HepG2 (cell line): Measurements from ENCODE around the gene TMEFF1. TPM values are rescaled to one million over a fixed set of nuclear protein-coding genes. Genes with fewer than 3 reads are reported as not detected.

Experiments used
- ATAC-seq: fragments of 200-7000 bp; cut with Tn5 transposase; 3 replicates; pipeline ENCODE4 v1.9.1; 2020; ENCODE audit warnings: mild to moderate bottlenecking, moderate library complexity
- BruUV-seq: library from RNA; stranded (reverse); fragments of 400-500 nt; replicated peaks from 2 replicates; lab custom pipeline; 2021; lab: Mats Ljungman, UMichigan
- CTCF ChIA-PET: fragments of 300-600 bp; formaldehyde crosslinking; extraction: SDS; loops from one replicate; lab custom pipeline; 2021; ENCODE audit warnings: low total read pairs, inconsistent platforms, low intra/inter-chr PET ratio; lab: Yijun Ruan, JAX
- POLR2A ChIA-PET: fragments of 350-600 bp; sonication (Branson Sonifier 250); formaldehyde crosslinking; loops from one replicate; lab custom pipeline; 2020; ENCODE audit warnings: antibody characterized with exemption, inconsistent platforms; lab: Yijun Ruan, JAX
- DNase-seq: peaks from one replicate; pipeline ENCODE4 v3.0.0-alpha.2; 2015; ENCODE audit warnings: low spot score
- FAIRE-seq: peaks from 3 replicates; lab custom pipeline; 2011; peaks lifted over from hg19 to GRCh38; lab: Jason Lieb, UNC
- H2AFZ ChIP-seq: one replicate; pipeline ENCODE4 v1.6.1; 2011; ENCODE audit warnings: low read length, inconsistent platforms
- H3K27ac ChIP-seq: fragments of 300-600 bp; 3 replicates; pipeline ENCODE4 v1.8.0; 2011; ENCODE audit warnings: mixed run types, mild to moderate bottlenecking, mixed read lengths, low read length, inconsistent platforms; ENCODE audit not compliant: insufficient read depth; ENCODE audit errors: extremely low read length
- H3K27me3 ChIP-seq, 2 experiments: fragments of 200-600 bp in 1 of 2; 2 replicates in 1 of 2; 3 replicates in 1 of 2; pipeline versions ENCODE4 v1.6.0 to v1.8.0; 2011; ENCODE audit warnings: low read length in 2 of 2, mild to moderate bottlenecking in 2 of 2, moderate library complexity in 2 of 2, inconsistent platforms in 1 of 2; ENCODE audit not compliant: insufficient read depth in 2 of 2, control insufficient read depth in 1 of 2
- H3K36me3 ChIP-seq, 2 experiments: fragments of 200-600 bp in 1 of 2; replicated peaks in 1 of 2; 2 replicates in 1 of 2; 3 replicates in 1 of 2; pipeline versions ENCODE4 v1.5.1 to v1.8.0; 2011; ENCODE audit warnings: low read length in 2 of 2, inconsistent platforms in 1 of 2; ENCODE audit not compliant: insufficient read depth in 2 of 2, control insufficient read depth in 1 of 2
- H3K4me1 ChIP-seq: 2 replicates; pipeline ENCODE4 v1.5.1; 2012; ENCODE audit warnings: low read length, inconsistent platforms; ENCODE audit not compliant: insufficient read depth
- H3K4me2 ChIP-seq: 2 replicates; pipeline ENCODE4 v1.6.0; 2011; ENCODE audit warnings: low read depth, low read length, inconsistent platforms
- H3K4me3 ChIP-seq, 3 experiments: fragments of 200-600 bp in 1 of 3; sonication (generic), shearing (Covaris generic) in 1 of 3; replicated peaks in 1 of 3; 2 replicates each; pipeline ENCODE4 v1.5.1; 2011 to 2016; ENCODE audit warnings: low read length in 3 of 3, inconsistent platforms in 2 of 3, low read depth in 2 of 3, mild to moderate bottlenecking in 2 of 3, control low read depth in 1 of 3, mixed read lengths in 1 of 3; ENCODE audit not compliant: insufficient read depth in 1 of 3
- H3K79me2 ChIP-seq: one replicate; pipeline ENCODE4 v1.6.1; 2011; ENCODE audit warnings: low read length, inconsistent platforms; ENCODE audit not compliant: insufficient read depth
- H3K9ac ChIP-seq: 2 replicates; pipeline ENCODE4 v1.6.0; 2011; ENCODE audit warnings: mild to moderate bottlenecking, low read depth, low read length, inconsistent platforms; ENCODE audit not compliant: insufficient read depth
- H3K9me3 ChIP-seq: 2 replicates; pipeline ENCODE4 v1.5.1; 2012; ENCODE audit warnings: mild to moderate bottlenecking, low read length
- H4K20me1 ChIP-seq: 2 replicates; pipeline ENCODE4 v1.6.0; 2011; ENCODE audit warnings: inconsistent platforms, mild to moderate bottlenecking, low read length, moderate library complexity; ENCODE audit not compliant: insufficient read depth
- ASH2L ChIP-seq: fragments of 300-600, 200-600 bp; sonication (generic); IDR thresholded peaks from 2 replicates; pipeline ENCODE4 v1.7.0; 2017; ENCODE audit warnings: low read depth, mild to moderate bottlenecking, moderate library complexity, mixed read lengths, low read length; ENCODE audit not compliant: insufficient read length
- CCDC6 ChIP-seq: sonication (generic); formaldehyde crosslinking; IDR thresholded peaks from 2 replicates; pipeline ENCODE4 v1.8.1; 2022; ENCODE audit warnings: mild to moderate bottlenecking, missing genetic modification reagents, moderate library complexity
- CENPBD1 ChIP-seq: sonication (generic); formaldehyde crosslinking; IDR thresholded peaks from 2 replicates; pipeline ENCODE4 v1.8.0; 2022; ENCODE audit warnings: missing genetic modification reagents, low read depth, mild to moderate bottlenecking, borderline replicate concordance
- DPF2 ChIP-seq: sonication (generic); formaldehyde crosslinking; IDR thresholded peaks from 2 replicates; pipeline ENCODE4 v1.4.0; 2020; ENCODE audit warnings: mild to moderate bottlenecking, low read depth, missing genetic modification reagents, borderline replicate concordance
- HMG20B ChIP-seq: conservative IDR thresholded peaks from 2 replicates; pipeline ENCODE4 v1.6.1; 2016; ENCODE audit warnings: missing genetic modification reagents, missing compliant biosample characterization
- JUND ChIP-seq: sonication (generic); formaldehyde crosslinking; IDR thresholded peaks from 2 replicates; pipeline ENCODE4 v1.8.0; 2022; ENCODE audit warnings: mild to moderate bottlenecking, missing genetic modification reagents
- KDM1A ChIP-seq: IDR thresholded peaks from 2 replicates; pipeline ENCODE4 v1.6.1; 2016; ENCODE audit warnings: missing compliant biosample characterization
- MAFG ChIP-seq: sonication (generic); formaldehyde crosslinking; IDR thresholded peaks from 2 replicates; pipeline ENCODE4 v1.5.1; 2020; ENCODE audit warnings: mild to moderate bottlenecking, missing genetic modification reagents
- NR3C1 ChIP-seq: sonication (generic); formaldehyde crosslinking; IDR thresholded peaks from 2 replicates; pipeline ENCODE4 v1.4.0; 2020; ENCODE audit warnings: missing genetic modification reagents
- PTBP1 ChIP-seq: fragments of 200-400 bp; formaldehyde crosslinking; IDR thresholded peaks from 2 replicates; pipeline ENCODE4 v1.6.1; 2018; ENCODE audit warnings: low read length, low read depth; ENCODE audit not compliant: poor library complexity, severe bottlenecking
- STAT6 ChIP-seq: sonication (generic); formaldehyde crosslinking; IDR thresholded peaks from 2 replicates; pipeline ENCODE4 v1.4.0; 2020; ENCODE audit warnings: missing genetic modification reagents, mild to moderate bottlenecking, borderline replicate concordance
- SUZ12 ChIP-seq: fragments of 150-350 bp; IDR thresholded peaks from 2 replicates; pipeline ENCODE4 v1.6.1; 2014; ENCODE audit warnings: low read depth, low read length
- YEATS4 ChIP-seq: sonication (generic); formaldehyde crosslinking; IDR thresholded peaks from 2 replicates; pipeline ENCODE4 v1.4.0; 2020; ENCODE audit warnings: missing genetic modification reagents, borderline replicate concordance
- ZBTB8A ChIP-seq: sonication (generic); formaldehyde crosslinking; IDR thresholded peaks from 2 replicates; pipeline ENCODE4 v1.4.0; 2020; ENCODE audit warnings: mild to moderate bottlenecking, low read depth, missing genetic modification reagents, borderline replicate concordance
- ZNF235 ChIP-seq: sonication (generic); formaldehyde crosslinking; IDR thresholded peaks from 2 replicates; pipeline ENCODE4 v1.8.1; 2023; ENCODE audit warnings: mild to moderate bottlenecking, missing genetic modification reagents, borderline replicate concordance
- ZNF350 ChIP-seq: sonication (generic); formaldehyde crosslinking; IDR thresholded peaks from 2 replicates; pipeline ENCODE4 v1.4.0; 2020; ENCODE audit warnings: mild to moderate bottlenecking, low read depth, missing genetic modification reagents, borderline replicate concordance
- ZNF484 ChIP-seq: sonication (generic); formaldehyde crosslinking; IDR thresholded peaks from 2 replicates; pipeline ENCODE4 v1.5.1; 2020; ENCODE audit warnings: mild to moderate bottlenecking, low read depth, missing genetic modification reagents, borderline replicate concordance
- WGBS: methylation state at CpG from one replicate; pipeline ENCODE4 v1.1.6; 2017; ENCODE audit warnings: low lambda C conversion rate; 5-methylcytosine and 5-hydroxymethylcytosine counted together
- in situ Hi-C: cut with HindIII; loops from 2 replicates; pipeline ENCODE4 v1.10.0; 2017; ENCODE audit warnings: low pct_unique_long_range_greater_than_20kb; ENCODE audit not compliant: extremely low pct_ligation_motif_present
- intact Hi-C: fragments of 100-400 bp; cut with micrococcal nuclease; formaldehyde crosslinking; loops from one replicate; pipeline ENCODE4 v1.10.0; 2022; ENCODE audit not compliant: unreplicated experiment
- polyA plus RNA-seq, 8 experiments: library from polyadenylated mRNA; depleted of rRNA in 3 of 8; stranded (reverse) in 7 of 8; unstranded in 1 of 8; fragments of >200 nt; fragmentation: Illumina TruSeq in 4 of 8; extraction: Trizol in 4 of 8; gene quantifications; 2 replicates each; pipeline versions ENCODE4 v1.2.1 to v1.2.3, GENCODE V29; 2011 to 2016; ENCODE audit warnings: low read depth in 4 of 8, missing spikeins in 1 of 8, mixed read lengths in 1 of 8; ENCODE audit not compliant: insufficient read depth in 1 of 8
- total RNA-seq, 5 experiments: library from RNA; depleted of rRNA; stranded (reverse); fragments of >200 nt; fragmentation: Illumina TruSeq; extraction: Trizol; gene quantifications; 2 replicates each; pipeline ENCODE4 v1.2.3, GENCODE V29; 2016; ENCODE audit warnings: low read depth in 1 of 5

The TMEFF1 gene
- total and polyA plus RNA-seq, 2 of the 13 experiments (the other 11 are each of a cell fraction or from before 2014, with no cell fraction given), result 0.87 to 1.9 TPM

GRCh38 chr9:100432736-100433135, 40.2 kb upstream of the TMEFF1 start:
- Histone ChIP-seq H3K4me1 (peaks cover 28% of the 10 kb centered on the region), H3K4me3 (no peak overlapping the region)
- DNase-seq (no peak), FAIRE-seq (no peak)
- CTCF ChIA-PET, result no interaction called here
- BruUV-seq, result no TSS peak
- intact Hi-C loops, result no loop called here
- no peak for TF ChIP-seq JUND (CRISPR knock-in tag)
- TF ChIP-seq ZNF235 (CRISPR knock-in tag), result no peak
- no peak for TF ChIP-seq YEATS4 (CRISPR knock-in tag)
- no peak for TF ChIP-seq NR3C1 (CRISPR knock-in tag)
- no peak for TF ChIP-seq HMG20B (CRISPR knock-in tag)
- no peak for TF ChIP-seq ASH2L
- no peak for TF ChIP-seq CENPBD1 (CRISPR knock-in tag)
- no peak for TF ChIP-seq CCDC6 (CRISPR knock-in tag)
- TF ChIP-seq, all 625 proteins: peak for 0
- H3K9me3 ChIP-seq, result no peaks in the 10 kb centered on the region
- no peak overlapping the region for H3K9ac ChIP-seq
- H3K27me3 ChIP-seq, result no peaks in the 10 kb centered on the region
- no peaks in the 10 kb centered on the region for H4K20me1 ChIP-seq
- peaks cover 33% of the 10 kb centered on the region for H3K79me2 ChIP-seq
- no peak overlapping the region for H3K4me2 ChIP-seq
- ATAC-seq, result no peak
- WGBS, result 97% methylated on average over 3 of the region's 3 CpGs
- POLR2A ChIA-PET, result no interaction called here
- in situ Hi-C loops, result no loop called here
- no peak overlapping the region for H3K27ac ChIP-seq
- no peaks in the 10 kb centered on the region; a peak in 2 of 5 replicates for H3K36me3 ChIP-seq
- no peak overlapping the region for H2AFZ ChIP-seq

GRCh38 chr9:100436571-100436970, 36.4 kb upstream of the TMEFF1 start:
- H4K20me1 ChIP-seq, result no peaks in the 10 kb centered on the region
- ChIA-PET CTCF (no interaction called here), POLR2A (interaction anchor here (0.6 to 1.6 kb wide), 2 partner anchors 10 to 20 kb away, joined by 4 to 5 read pairs; partner anchors contain the start of gene MSANTD3)
- intact Hi-C loops (no loop called here), in situ Hi-C loops (loop anchor here (5.0 kb wide), 1 partner anchor 161 kb away; no protein-coding TSS in a partner anchor)
- no peak overlapping the region for H3K4me2 ChIP-seq
- FAIRE-seq, result no peak
- peaks cover 9% of the 10 kb centered on the region; the same call in 1 of the 2 replicates for H3K4me1 ChIP-seq
- H3K36me3 ChIP-seq, result no peaks in the 10 kb centered on the region; a peak in 1 of 5 replicates
- no peaks in the 10 kb centered on the region for H3K27me3 ChIP-seq
- no peak for ATAC-seq
- no peak overlapping the region for H3K4me3 ChIP-seq
- peaks cover 17% of the 10 kb centered on the region for H3K79me2 ChIP-seq
- no TSS peak for BruUV-seq
- WGBS, result 97% methylated on average over 7 of the region's 7 CpGs
- H2AFZ ChIP-seq, result no peak overlapping the region
- no peak overlapping the region for H3K27ac ChIP-seq
- no peak for DNase-seq
- H3K9ac ChIP-seq, result no peak overlapping the region
- H3K9me3 ChIP-seq, result no peaks in the 10 kb centered on the region
- TF ChIP-seq DPF2 (no peak), STAT6 (CRISPR knock-in tag) (no peak), MAFG (no peak), ZNF484 (CRISPR knock-in tag) (no peak), SUZ12 (no peak), ZNF350 (no peak), KDM1A (CRISPR knock-in tag) (no peak), ZBTB8A (no peak), PTBP1 (no peak)
